AG04450 (cell line): ENCODE data around the gene TUSC2. TPM values are rescaled to one million over a fixed set of nuclear protein-coding genes. Genes with fewer than 3 reads are reported as not detected.

Source experiments
- CTCF ChIA-PET: fragments of 300-600, 350-600 bp; formaldehyde crosslinking; extraction: SDS; loops from one replicate; lab custom pipeline; 2022; ENCODE audit warnings: antibody characterized with exemption, inconsistent platforms; lab: Charles Lee
- POLR2A ChIA-PET: fragments of 350-600 bp; formaldehyde crosslinking; extraction: SDS; loops from one replicate; lab custom pipeline; 2021; ENCODE audit warnings: antibody characterized with exemption, inconsistent platforms; lab: Yijun Ruan, JAX
- DNase-seq: peaks from one replicate; pipeline ENCODE4 v3.0.0-alpha.2; 2011; ENCODE audit warnings: low read depth, low spot score
- H3K27ac ChIP-seq: one replicate; pipeline ENCODE4 v1.5.1; 2012; ENCODE audit warnings: low read depth, low read length, control low read depth
- H3K27me3 ChIP-seq: one replicate; pipeline ENCODE4 v1.6.0; 2012; ENCODE audit warnings: low read length; ENCODE audit not compliant: control insufficient read depth, insufficient read depth
- H3K4me3 ChIP-seq: 2 replicates; pipeline ENCODE4 v1.5.1; 2011; ENCODE audit warnings: mild to moderate bottlenecking, low read depth, low read length, control low read depth
- H3K9me3 ChIP-seq: 2 replicates; pipeline ENCODE4 v1.5.1; 2012; ENCODE audit warnings: low read length; ENCODE audit not compliant: control insufficient read depth, insufficient read depth
- polyA plus RNA-seq: library from polyadenylated mRNA; depleted of rRNA; stranded (reverse); fragments of >200 nt; gene quantifications from 2 replicates; pipeline ENCODE4 v1.2.3, GENCODE V29; 2011
- TF ChIP-seq, protein P1 (sequence below): IDR thresholded peaks from 2 replicates; pipeline ENCODE4 v1.5.1; 2011; ENCODE audit warnings: low read depth, low read length, control low read depth, inconsistent platforms

The TUSC2 gene
- polyA plus RNA-seq, 1 experiment: 25.3 TPM

DNA sequence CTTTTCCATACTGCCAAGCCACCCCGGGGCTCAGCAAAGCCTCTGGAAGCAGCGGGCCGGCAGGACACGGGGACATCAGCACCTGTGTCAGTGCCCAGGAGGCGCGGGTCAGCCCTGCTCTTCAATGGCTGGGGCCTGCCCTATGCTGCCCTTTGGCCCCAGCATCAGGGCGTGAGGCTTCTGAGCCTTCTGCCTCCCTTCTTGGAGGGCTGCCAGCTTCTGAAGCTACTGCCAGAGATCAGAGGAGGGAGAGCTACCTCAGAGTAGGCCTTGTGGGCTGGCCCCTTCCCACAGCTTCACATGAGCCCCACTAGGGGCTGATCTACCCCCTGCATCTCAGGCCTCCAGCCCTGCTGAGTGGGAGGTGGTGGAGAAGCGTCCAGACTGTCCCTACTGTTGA lies 44.3 kb upstream of the TUSC2 start:
- TF ChIP-seq, protein P1, sequence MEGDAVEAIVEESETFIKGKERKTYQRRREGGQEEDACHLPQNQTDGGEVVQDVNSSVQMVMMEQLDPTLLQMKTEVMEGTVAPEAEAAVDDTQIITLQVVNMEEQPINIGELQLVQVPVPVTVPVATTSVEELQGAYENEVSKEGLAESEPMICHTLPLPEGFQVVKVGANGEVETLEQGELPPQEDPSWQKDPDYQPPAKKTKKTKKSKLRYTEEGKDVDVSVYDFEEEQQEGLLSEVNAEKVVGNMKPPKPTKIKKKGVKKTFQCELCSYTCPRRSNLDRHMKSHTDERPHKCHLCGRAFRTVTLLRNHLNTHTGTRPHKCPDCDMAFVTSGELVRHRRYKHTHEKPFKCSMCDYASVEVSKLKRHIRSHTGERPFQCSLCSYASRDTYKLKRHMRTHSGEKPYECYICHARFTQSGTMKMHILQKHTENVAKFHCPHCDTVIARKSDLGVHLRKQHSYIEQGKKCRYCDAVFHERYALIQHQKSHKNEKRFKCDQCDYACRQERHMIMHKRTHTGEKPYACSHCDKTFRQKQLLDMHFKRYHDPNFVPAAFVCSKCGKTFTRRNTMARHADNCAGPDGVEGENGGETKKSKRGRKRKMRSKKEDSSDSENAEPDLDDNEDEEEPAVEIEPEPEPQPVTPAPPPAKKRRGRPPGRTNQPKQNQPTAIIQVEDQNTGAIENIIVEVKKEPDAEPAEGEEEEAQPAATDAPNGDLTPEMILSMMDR: no peak
- H3K9me3 ChIP-seq: no peaks in the 10 kb centered on the region
- ChIA-PET POLR2A (no interaction called here), CTCF (no interaction called here)
- peaks cover 43% of the 10 kb centered on the region for H3K27me3 ChIP-seq
- H3K27ac ChIP-seq: no peak overlapping the region
- no peak for DNase-seq
- H3K4me3 ChIP-seq: no peak overlapping the region

GRCh38 chr3:50371133-50371685 lies 43.2 kb upstream of the TUSC2 start:
- no peak overlapping the region for H3K27ac ChIP-seq
- TF ChIP-seq, protein P1: no peak
- peaks cover 40% of the 10 kb centered on the region for H3K27me3 ChIP-seq
- no peak overlapping the region for H3K4me3 ChIP-seq
- DNase-seq: no peak
- no peaks in the 10 kb centered on the region for H3K9me3 ChIP-seq
- CTCF ChIA-PET: interaction anchor here (0.5 to 2.0 kb wide), 4 partner anchors 24 to 179 kb away, joined by 3 to 10 read pairs (median 3); no protein-coding TSS in a partner anchor
- POLR2A ChIA-PET: no interaction called here

- DNase-seq: no peak
- Histone ChIP-seq H3K4me3 (no peak overlapping the region), H3K27me3 (peaks cover 45% of the 10 kb centered on the region), H3K27ac (no peak overlapping the region), H3K9me3 (peaks cover under 1% of the 10 kb centered on the region; the same call in 1 of the 2 replicates)
- ChIA-PET POLR2A (no interaction called here), CTCF (interaction anchor here (0.6 to 2.0 kb wide), 3 partner anchors 169 to 179 kb away, joined by 3 to 10 read pairs (median 3); no protein-coding TSS in a partner anchor)
- TF ChIP-seq, protein P1: peak; percentile 21; the same call in 1 of the 2 replicates
Measured at GRCh38 chr3:50370594-50370993, 42.6 kb upstream of the TUSC2 start.

DNA sequence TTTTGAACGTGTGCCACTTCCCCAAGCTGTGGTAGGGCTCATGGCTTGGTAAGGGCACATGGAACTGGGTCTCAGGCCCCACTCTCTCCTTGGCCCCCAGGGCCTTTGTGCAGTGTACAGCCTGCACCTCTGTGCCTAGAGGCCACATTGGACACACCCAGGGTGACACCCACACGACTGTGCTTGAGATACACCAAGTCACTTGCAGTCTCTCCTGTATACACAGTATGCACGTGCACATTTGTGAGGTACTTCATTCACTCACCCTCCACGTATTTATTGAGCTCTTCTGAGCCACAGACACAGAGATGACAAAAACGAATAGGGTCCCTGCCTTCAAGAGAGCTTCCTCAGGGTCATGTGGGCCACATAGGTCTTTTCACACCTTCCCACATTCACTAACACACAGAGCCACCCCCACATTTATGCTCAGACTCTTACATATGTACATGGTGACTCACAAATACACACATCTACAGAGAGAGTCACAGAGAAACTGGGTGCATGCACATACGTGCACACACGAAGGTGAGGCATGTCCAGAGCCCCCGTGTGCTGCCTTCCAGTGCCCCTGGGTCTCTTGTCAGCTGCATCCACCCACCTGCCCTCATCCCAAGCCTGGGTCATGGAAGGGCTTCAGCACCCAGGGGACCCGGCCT lies 41.1 kb upstream of the TUSC2 start:
- Histone ChIP-seq H3K9me3 (peaks cover 3% of the 10 kb centered on the region; the same call in 1 of the 2 replicates), H3K4me3 (no peak overlapping the region), H3K27me3 (peaks cover 37% of the 10 kb centered on the region), H3K27ac (no peak overlapping the region)
- no peak for DNase-seq
- TF ChIP-seq, protein P1: no peak
- CTCF ChIA-PET: no interaction called here
- POLR2A ChIA-PET: no interaction called here

DNA sequence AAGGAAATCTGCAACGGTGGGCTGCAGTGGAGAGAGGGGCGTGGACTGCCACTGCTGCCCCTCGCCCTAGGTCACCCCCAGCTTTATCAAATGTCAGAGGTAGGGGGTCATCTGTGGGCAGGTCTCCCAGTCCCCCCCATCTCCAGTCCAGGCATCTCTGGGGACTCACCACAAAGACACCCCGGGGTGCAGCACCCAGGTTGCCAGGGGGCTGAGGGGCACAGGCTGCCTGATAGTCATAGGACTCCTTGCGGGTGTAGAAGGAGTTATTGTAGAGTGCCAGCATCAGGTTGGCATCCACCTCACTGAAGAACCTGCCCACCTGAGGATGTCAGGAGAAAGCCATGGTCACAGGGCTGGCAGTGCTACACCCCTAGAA lies 37.8 kb upstream of the TUSC2 start:
- ChIA-PET POLR2A (no interaction called here), CTCF (interaction anchor here (1.0 to 1.6 kb wide), 2 partner anchors 176 to 184 kb away, joined by 4 to 5 read pairs; no protein-coding TSS in a partner anchor)
- TF ChIP-seq, protein P1: no peak
- DNase-seq: no peak
- no peak overlapping the region for H3K4me3 ChIP-seq
- H3K27me3 ChIP-seq: peaks cover 18% of the 10 kb centered on the region
- H3K9me3 ChIP-seq: peaks cover 3% of the 10 kb centered on the region; the same call in 1 of the 2 replicates
- H3K27ac ChIP-seq: no peak overlapping the region
